ENCODE measurements around the gene ALDH1A3. TPM values are rescaled to one million over a fixed set of nuclear protein-coding genes. Genes with fewer than 3 reads are reported as not detected.

Gene ALDH1A3
- total and polyA plus RNA-seq, 4 donors = 0.79 to 8.4 (median 1.4) TPM

DNA sequence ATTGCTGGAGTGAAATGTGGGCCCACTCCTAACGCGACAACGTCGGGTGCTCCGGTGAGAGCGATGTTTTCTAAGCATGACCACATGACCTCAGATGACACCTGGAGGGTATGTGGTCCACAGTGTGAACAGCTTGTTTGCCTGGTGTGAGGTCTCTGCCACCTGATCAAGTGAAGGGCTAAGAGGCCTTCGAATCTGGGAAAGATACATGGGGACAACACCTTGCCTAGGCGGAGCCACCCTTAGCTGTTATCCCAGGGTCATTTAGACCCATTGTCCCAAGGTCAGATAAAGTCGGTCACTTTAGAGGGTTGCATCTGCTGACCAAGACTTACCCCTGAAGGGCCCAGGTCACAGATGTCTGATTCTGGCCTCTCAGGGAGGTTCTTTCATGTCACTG, 34.9 kb upstream of the ALDH1A3 start (continued):
- TF ChIP-seq, protein P1, sequence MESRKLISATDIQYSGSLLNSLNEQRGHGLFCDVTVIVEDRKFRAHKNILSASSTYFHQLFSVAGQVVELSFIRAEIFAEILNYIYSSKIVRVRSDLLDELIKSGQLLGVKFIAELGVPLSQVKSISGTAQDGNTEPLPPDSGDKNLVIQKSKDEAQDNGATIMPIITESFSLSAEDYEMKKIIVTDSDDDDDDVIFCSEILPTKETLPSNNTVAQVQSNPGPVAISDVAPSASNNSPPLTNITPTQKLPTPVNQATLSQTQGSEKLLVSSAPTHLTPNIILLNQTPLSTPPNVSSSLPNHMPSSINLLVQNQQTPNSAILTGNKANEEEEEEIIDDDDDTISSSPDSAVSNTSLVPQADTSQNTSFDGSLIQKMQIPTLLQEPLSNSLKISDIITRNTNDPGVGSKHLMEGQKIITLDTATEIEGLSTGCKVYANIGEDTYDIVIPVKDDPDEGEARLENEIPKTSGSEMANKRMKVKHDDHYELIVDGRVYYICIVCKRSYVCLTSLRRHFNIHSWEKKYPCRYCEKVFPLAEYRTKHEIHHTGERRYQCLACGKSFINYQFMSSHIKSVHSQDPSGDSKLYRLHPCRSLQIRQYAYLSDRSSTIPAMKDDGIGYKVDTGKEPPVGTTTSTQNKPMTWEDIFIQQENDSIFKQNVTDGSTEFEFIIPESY (IDR thresholded peaks at IDR 0.05) = no peak
- TF ChIP-seq FOXA1 (IDR thresholded peaks at IDR 0.05) = no peak
- TF ChIP-seq, protein P2, sequence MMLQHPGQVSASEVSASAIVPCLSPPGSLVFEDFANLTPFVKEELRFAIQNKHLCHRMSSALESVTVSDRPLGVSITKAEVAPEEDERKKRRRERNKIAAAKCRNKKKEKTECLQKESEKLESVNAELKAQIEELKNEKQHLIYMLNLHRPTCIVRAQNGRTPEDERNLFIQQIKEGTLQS (IDR thresholded peaks at IDR 0.05) = no peak
- TF ChIP-seq, protein P3, sequence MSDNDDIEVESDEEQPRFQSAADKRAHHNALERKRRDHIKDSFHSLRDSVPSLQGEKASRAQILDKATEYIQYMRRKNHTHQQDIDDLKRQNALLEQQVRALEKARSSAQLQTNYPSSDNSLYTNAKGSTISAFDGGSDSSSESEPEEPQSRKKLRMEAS (IDR thresholded peaks at IDR 0.05) = no peak
- no peak for TF ChIP-seq YY1 (IDR thresholded peaks at IDR 0.05)
- TF ChIP-seq SP1 (IDR thresholded peaks at IDR 0.05) = no peak

DNA sequence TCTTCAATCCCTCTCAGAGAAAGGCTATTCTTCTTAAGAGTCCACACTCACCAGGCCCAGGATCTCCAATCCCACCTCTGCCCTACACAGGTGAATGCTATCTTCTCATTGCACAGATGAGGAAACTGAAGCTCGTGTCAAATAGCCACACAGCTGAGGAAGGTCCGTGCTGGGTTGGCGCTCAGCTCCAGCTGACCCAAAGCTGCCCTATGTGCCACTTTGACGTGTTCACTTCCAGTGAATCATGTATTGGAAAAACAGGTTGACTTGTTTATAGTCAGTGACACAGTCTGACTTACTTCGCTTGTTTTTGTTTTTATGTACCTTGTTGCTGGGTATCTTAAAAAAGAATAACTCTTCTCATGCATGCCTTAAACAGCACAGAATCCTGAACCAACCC, 32.4 kb upstream of the ALDH1A3 start:
- no peak for DNase-seq (ENCODE audit: low spot score)
- TF ChIP-seq, protein P3 (IDR thresholded peaks at IDR 0.05) = no peak
- TF ChIP-seq, protein P2 (IDR thresholded peaks at IDR 0.05) = no peak
- TF ChIP-seq TAF1 (conservative IDR thresholded peaks at IDR 0.05) (no peak), GABPA (IDR thresholded peaks at IDR 0.05 in 1 of 2, conservative IDR thresholded peaks at IDR 0.05 in 1 of 2) (no peak)
- H3K36me3 ChIP-seq (ENCODE audit: control insufficient read depth in 4 of 4, insufficient read depth in 3 of 4, low read depth in 1 of 4, low read length in 3 of 4) = no peaks in the 10 kb centered on the region
- peaks cover 0 to 9% (median 3%) of the 10 kb centered on the region in 4 donors for H3K27me3 ChIP-seq (ENCODE audit: control insufficient read depth in 4 of 4, insufficient read depth in 4 of 4, low read length in 3 of 4)
- H3K9me3 ChIP-seq (ENCODE audit: control insufficient read depth in 4 of 4, low read length in 3 of 4) = peaks cover 0 to 1% (median 0%) of the 10 kb centered on the region in 4 donors
- H3K4me1 ChIP-seq (ENCODE audit: control insufficient read depth in 4 of 4, insufficient read depth in 4 of 4, low read length in 3 of 4) = no peaks in the 10 kb centered on the region
- no peak overlapping the region for H3K9ac ChIP-seq (ENCODE audit: low read depth in 1 of 2, low read length in 2 of 2)
- 86% methylated on average over 5 of the region's 5 CpGs for WGBS
- H3K4me3 ChIP-seq (ENCODE audit: low read depth in 1 of 3, low read length in 3 of 3) = no peak overlapping the region
- H3K27ac ChIP-seq (ENCODE audit: low read depth in 1 of 2, low read length in 2 of 2) = no peak overlapping the region

DNA sequence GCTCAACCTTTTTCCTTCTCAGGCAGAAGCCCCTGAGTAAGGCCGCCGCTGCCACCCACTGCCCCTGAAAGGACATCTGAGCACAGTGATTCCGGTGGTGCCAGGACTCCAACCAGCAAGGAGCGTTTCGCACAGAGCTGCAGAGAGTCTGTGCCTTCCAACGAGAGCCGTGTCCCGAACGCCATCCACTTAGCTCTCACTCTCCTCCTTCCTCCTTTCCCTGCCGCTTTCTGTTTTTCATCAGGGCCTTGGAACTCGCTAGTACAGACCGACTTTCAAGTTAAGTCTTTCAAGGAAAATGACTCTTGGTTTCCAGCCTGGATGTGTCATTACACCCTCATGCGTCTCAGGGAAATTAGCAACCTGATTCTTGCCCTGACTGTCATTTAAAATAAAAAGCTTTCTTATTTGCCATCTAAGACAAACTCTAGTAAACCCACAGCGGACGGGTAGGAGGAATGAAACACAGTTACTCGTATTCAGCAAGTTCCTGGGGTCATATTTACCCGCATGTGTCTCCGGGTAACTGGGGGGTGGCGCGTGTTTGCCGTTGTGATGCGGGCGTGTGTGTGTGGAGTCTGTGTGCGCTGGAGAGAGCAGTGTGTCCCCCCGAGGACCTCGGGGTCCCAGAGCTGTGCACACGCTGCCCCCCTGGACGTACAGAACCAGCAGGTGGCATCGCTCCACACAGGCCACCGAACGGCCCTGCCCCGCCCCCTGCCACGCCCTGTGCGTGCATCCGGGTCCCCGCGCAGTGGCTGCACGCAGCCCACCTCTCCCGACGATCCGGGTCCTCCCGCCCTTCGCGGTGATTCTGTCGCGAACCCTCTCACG, 30.4 kb upstream of the ALDH1A3 start:
- Histone ChIP-seq H3K27me3 (ENCODE audit: control insufficient read depth in 4 of 4, insufficient read depth in 4 of 4, low read length in 3 of 4) (peaks cover 0 to 9% (median 5%) of the 10 kb centered on the region in 4 donors), H3K9ac (ENCODE audit: low read depth in 1 of 2, low read length in 2 of 2) (no peak overlapping the region), H3K9me3 (ENCODE audit: control insufficient read depth in 4 of 4, low read length in 3 of 4) (peaks cover 0 to 1% (median 0%) of the 10 kb centered on the region in 4 donors), H3K36me3 (ENCODE audit: control insufficient read depth in 4 of 4, insufficient read depth in 3 of 4, low read depth in 1 of 4, low read length in 3 of 4) (no peaks in the 10 kb centered on the region), H3K4me1 (ENCODE audit: control insufficient read depth in 4 of 4, insufficient read depth in 4 of 4, low read length in 3 of 4) (no peaks in the 10 kb centered on the region), H3K27ac (ENCODE audit: low read depth in 1 of 2, low read length in 2 of 2) (no peak overlapping the region), H3K4me3 (ENCODE audit: low read depth in 1 of 3, low read length in 3 of 3) (peak overlapping the region in 1 of 3 donors; percentile 39)
- no peak for DNase-seq (ENCODE audit: low spot score)
- 17% methylated on average over 47 of the region's 47 CpGs for WGBS
- TF ChIP-seq, protein P4, sequence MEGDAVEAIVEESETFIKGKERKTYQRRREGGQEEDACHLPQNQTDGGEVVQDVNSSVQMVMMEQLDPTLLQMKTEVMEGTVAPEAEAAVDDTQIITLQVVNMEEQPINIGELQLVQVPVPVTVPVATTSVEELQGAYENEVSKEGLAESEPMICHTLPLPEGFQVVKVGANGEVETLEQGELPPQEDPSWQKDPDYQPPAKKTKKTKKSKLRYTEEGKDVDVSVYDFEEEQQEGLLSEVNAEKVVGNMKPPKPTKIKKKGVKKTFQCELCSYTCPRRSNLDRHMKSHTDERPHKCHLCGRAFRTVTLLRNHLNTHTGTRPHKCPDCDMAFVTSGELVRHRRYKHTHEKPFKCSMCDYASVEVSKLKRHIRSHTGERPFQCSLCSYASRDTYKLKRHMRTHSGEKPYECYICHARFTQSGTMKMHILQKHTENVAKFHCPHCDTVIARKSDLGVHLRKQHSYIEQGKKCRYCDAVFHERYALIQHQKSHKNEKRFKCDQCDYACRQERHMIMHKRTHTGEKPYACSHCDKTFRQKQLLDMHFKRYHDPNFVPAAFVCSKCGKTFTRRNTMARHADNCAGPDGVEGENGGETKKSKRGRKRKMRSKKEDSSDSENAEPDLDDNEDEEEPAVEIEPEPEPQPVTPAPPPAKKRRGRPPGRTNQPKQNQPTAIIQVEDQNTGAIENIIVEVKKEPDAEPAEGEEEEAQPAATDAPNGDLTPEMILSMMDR (IDR thresholded peaks at IDR 0.05; ENCODE audit: low read depth, low read length, missing input control) = no peak
